Body of pancreas (tissue), 4 donors: ENCODE measurements around the gene PNPT1. TPM values are rescaled to one million over a fixed set of nuclear protein-coding genes. Genes with fewer than 3 reads are reported as not detected.
A peak's percentile ranks its signal among the peaks of the same experiment; 100 is the strongest.
"Not testable (repeated sequence)": the region's sequence is repeated elsewhere in the genome, so short reads cannot be mapped to it uniquely, and the experiment has no call there.

ENCODE experiments used
- ATAC-seq: fragments of 150-250 bp; one replicate; pipeline ENCODE4 v1.9.1; 2016
- DNase-seq, 4 donors: peaks; one replicate each; pipeline ENCODE4 v3.0.0-alpha.2; 2019
- H3K27ac ChIP-seq, 4 donors: fragments of 200-600 bp; sonication (generic); 1 replicate in 3 of 4; 2 replicates in 1 of 4; pipeline versions ENCODE4 v1.5.1 to v1.6.1; 2016 to 2019; ENCODE audit warnings: mild to moderate bottlenecking in 1 of 4, mixed read lengths in 1 of 4, moderate library complexity in 1 of 4
- H3K27me3 ChIP-seq, 2 donors: fragments of 200-600 bp; sonication (generic); one replicate each; pipeline ENCODE4 v1.6.0; 2016; ENCODE audit warnings: mild to moderate bottlenecking in 1 of 2
- H3K36me3 ChIP-seq, 2 donors: fragments of 200-600 bp; sonication (generic); replicated peaks in 1 of 2; 2 replicates each; pipeline ENCODE4 v1.5.1; 2016; ENCODE audit warnings: low read depth in 2 of 2; ENCODE audit not compliant: insufficient read depth in 1 of 2
- H3K4me1 ChIP-seq: fragments of 200-600 bp; sonication (generic); one replicate; pipeline ENCODE4 v1.6.0; 2016
- H3K4me3 ChIP-seq, 2 donors: fragments of 200-600 bp; sonication (generic); 1 replicate in 1 of 2; 2 replicates in 1 of 2; pipeline ENCODE4 v1.5.1; 2016 to 2019
- H3K9me3 ChIP-seq, 3 donors: fragments of 200-600 bp; sonication (generic); 1 replicate in 2 of 3; 2 replicates in 1 of 3; pipeline ENCODE4 v1.5.1; 2016
- CTCF ChIP-seq, 7 experiments: fragments of 450-650 bp in 4 of 7; fragments of 200-600 bp in 3 of 7; sonication (generic) in 3 of 7; IDR thresholded peaks; one replicate each; pipeline ENCODE4 v1.5.1; 2016 to 2019; ENCODE audit warnings: antibody characterized with exemption in 7 of 7
- POLR2A ChIP-seq, 3 donors: fragments of 450-650 bp; IDR thresholded peaks; one replicate each; pipeline ENCODE4 v1.6.1; 2016; ENCODE audit warnings: antibody characterized with exemption in 3 of 3, mild to moderate bottlenecking in 2 of 3
- WGBS, 2 donors: methylation state at CpG; one replicate each; pipeline ENCODE4 v1.1.5; 2017; 5-methylcytosine and 5-hydroxymethylcytosine counted together
- intact Hi-C: fragments of 100-400 bp; cut with DNase I; formaldehyde crosslinking; loops from one replicate; pipeline ENCODE4 v1.15.1; 2023
- total RNA-seq, 2 donors: library from RNA; depleted of rRNA; stranded (reverse); fragments of >200 nt; gene quantifications; one replicate each; pipeline ENCODE4 v1.1.0, GENCODE V29; 2016

The PNPT1 gene
- total RNA-seq, 2 donors from 2014 or later, result 5.6 to 10.1 TPM

DNA sequence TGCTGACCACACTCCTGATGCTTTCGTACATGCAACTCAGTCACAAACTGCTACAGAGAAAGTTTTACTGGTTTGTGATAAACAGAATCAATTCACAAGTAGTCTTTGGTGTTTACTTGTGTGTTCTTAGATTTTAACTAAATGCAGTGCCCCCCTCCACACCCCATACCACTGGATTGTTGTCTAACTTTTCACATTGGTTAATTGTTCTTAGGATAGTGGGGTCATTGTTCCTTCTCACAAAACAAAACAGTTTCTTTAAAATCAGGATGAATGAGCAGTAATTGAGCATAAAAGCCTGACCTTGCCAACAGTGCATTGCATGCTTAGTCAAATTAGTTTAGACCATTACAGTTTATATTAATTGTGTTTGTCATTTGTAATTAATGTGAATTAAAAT lies 14.1 kb upstream of the PNPT1 start:
- intact Hi-C loops, result no loop called here

GRCh38 chr2:55706258-55706657 lies 12.6 kb upstream of the PNPT1 start:
- 76 to 77% methylated on average over 4 of the region's 4 CpGs for WGBS, 2 donors
- intact Hi-C loops, result not testable (repeated sequence)

More for the DNA sequence above, 14.1 kb upstream of the PNPT1 start:
- Histone ChIP-seq H3K27ac (no peak overlapping the region), H3K9me3 (no peaks in the 10 kb centered on the region), H3K36me3 (no peaks in the 10 kb centered on the region), H3K4me3 (no peak overlapping the region), H3K27me3 (no peaks in the 10 kb centered on the region), H3K4me1 (no peaks in the 10 kb centered on the region)
- 44% methylated on average over 1 of the region's 1 CpG for WGBS, 2 donors
- no peak for TF ChIP-seq POLR2A (IDR thresholded peaks at IDR 0.05)
- no peak for TF ChIP-seq CTCF (IDR thresholded peaks at IDR 0.05)
- DNase-seq (no peak), ATAC-seq (no peak)

DNA sequence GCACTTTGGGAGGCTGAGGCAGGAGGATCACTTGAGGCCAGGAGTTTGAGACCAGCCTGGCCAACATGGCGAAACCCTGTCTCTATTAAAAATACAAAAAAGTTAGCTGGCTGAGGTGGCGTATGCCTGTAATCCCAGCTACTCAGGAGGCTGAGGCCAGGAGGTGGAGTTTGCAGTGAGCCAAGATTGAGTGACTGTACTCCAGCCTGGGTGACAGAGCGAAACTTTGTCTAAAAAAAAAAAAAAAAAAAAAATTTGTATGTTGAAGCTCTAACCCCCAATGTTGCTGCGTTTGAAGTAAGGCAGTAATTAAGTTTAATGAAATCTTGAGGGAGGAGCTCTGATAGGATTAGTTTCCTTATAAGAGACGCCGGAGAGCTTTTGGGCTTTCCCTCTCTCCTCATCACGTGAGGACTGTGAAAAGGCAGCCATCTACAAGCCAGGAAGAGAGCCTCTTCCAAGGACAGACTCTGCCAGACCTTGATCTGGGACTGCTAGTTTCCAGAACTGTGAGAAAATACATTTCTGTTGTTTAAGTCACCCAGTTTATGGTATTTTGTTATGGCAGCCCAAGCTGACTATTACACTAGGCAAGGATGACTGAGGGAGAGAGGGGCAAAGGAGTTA lies 11.5 kb upstream of the PNPT1 start:
- no peaks in the 10 kb centered on the region for H3K9me3 ChIP-seq
- H3K27ac ChIP-seq, result no peak overlapping the region
- no peaks in the 10 kb centered on the region for H3K4me1 ChIP-seq
- DNase-seq (no peak), ATAC-seq (no peak)
- WGBS, 2 donors, result 60 to 68% methylated on average over 7 of the region's 7 CpGs
- TF ChIP-seq POLR2A (IDR thresholded peaks at IDR 0.05) (no peak), CTCF (IDR thresholded peaks at IDR 0.05) (no peak)
- H3K4me3 ChIP-seq, result no peak overlapping the region
- H3K36me3 ChIP-seq, result no peaks in the 10 kb centered on the region
- intact Hi-C loops, result no loop called here
- no peaks in the 10 kb centered on the region for H3K27me3 ChIP-seq

More at GRCh38 chr2:55706258-55706657, 12.6 kb upstream of the PNPT1 start:
- not testable (repeated sequence) for H3K27ac ChIP-seq, ATAC-seq, H3K4me3 ChIP-seq, H3K9me3 ChIP-seq, DNase-seq, H3K4me1 ChIP-seq, H3K27me3 ChIP-seq, H3K36me3 ChIP-seq

GRCh38 chr2:55703350-55703749 lies 9.7 kb upstream of the PNPT1 start:
- no peak overlapping the region for H3K27ac ChIP-seq
- H3K4me3 ChIP-seq, result no peak overlapping the region
- no peaks in the 10 kb centered on the region for H3K9me3 ChIP-seq
- WGBS, 2 donors, result 52 to 58% methylated on average over 4 of the region's 4 CpGs
- intact Hi-C loops, result no loop called here
- TF ChIP-seq POLR2A (IDR thresholded peaks at IDR 0.05), result no peak
- no peak for TF ChIP-seq CTCF (IDR thresholded peaks at IDR 0.05)
- H3K4me1 ChIP-seq, result no peaks in the 10 kb centered on the region
- DNase-seq (no peak), ATAC-seq (no peak)
- no peaks in the 10 kb centered on the region for H3K36me3 ChIP-seq
- no peaks in the 10 kb centered on the region for H3K27me3 ChIP-seq

GRCh38 chr2:55692740-55693139 lies 904 bp downstream of the PNPT1 start:
- WGBS, 2 donors, result 16 to 29% methylated on average over 5 of the region's 5 CpGs
- H3K27ac ChIP-seq, H3K27me3 ChIP-seq, intact Hi-C loops, H3K36me3 ChIP-seq, H3K9me3 ChIP-seq, DNase-seq, ATAC-seq: not testable (repeated sequence)
- peaks cover 14% of the 10 kb centered on the region for H3K4me1 ChIP-seq
- peak overlapping the region in 1 of 2 donors; percentile 82 for H3K4me3 ChIP-seq

GRCh38 chr2:55672630-55673029 lies 21.0 kb downstream of the PNPT1 start:
- Histone ChIP-seq H3K4me3 (no peak overlapping the region), H3K9me3 (no peaks in the 10 kb centered on the region), H3K27ac (no peak overlapping the region), H3K36me3 (peaks cover 0 to 4% of the 10 kb centered on the region in 2 donors), H3K4me1 (no peaks in the 10 kb centered on the region), H3K27me3 (no peaks in the 10 kb centered on the region)
- no peak for ATAC-seq
- intact Hi-C loops, result no loop called here
- DNase-seq, result no peak
- no peak for TF ChIP-seq CTCF (IDR thresholded peaks at IDR 0.05)
- no peak for TF ChIP-seq POLR2A (IDR thresholded peaks at IDR 0.05)
- WGBS, 2 donors, result 77% methylated on average over 3 of the region's 3 CpGs
